K562 (cell line): ENCODE measurements around the gene VPS37B. TPM values are rescaled to one million over a fixed set of nuclear protein-coding genes. Genes with fewer than 3 reads are reported as not detected.

Experiments used
- ATF7 ChIP-seq: fragments of 450-650 bp; IDR thresholded peaks from 2 replicates; pipeline ENCODE4 v1.7.1; 2014; ENCODE audit warnings: mild to moderate bottlenecking, moderate library complexity
- BHLHE40 ChIP-seq: IDR thresholded peaks from 2 replicates; pipeline ENCODE4 v1.6.1; 2011; ENCODE audit warnings: low read length, improper control_type of control experiment
- CBX8 ChIP-seq: fragments of 200-600 bp; sonication (generic); IDR thresholded peaks from 2 replicates; pipeline ENCODE4 v1.6.1; 2012; ENCODE audit warnings: borderline replicate concordance, mixed run types, low read depth, mild to moderate bottlenecking, moderate library complexity, mixed read lengths, low read length, control low read depth, inconsistent platforms; ENCODE audit not compliant: poor library complexity, severe bottlenecking; ENCODE audit errors: extremely low read depth
- E2F6 ChIP-seq, 2 experiments: IDR thresholded peaks; 2 replicates each; pipeline ENCODE4 v1.6.1; 2011; ENCODE audit warnings: borderline replicate concordance in 1 of 2, control low read depth in 1 of 2, low read depth in 1 of 2, low read length in 1 of 2, mild to moderate bottlenecking in 1 of 2, mixed read lengths in 1 of 2, moderate library complexity in 1 of 2; ENCODE audit not compliant: insufficient read depth in 1 of 2, insufficient read length in 1 of 2, poor library complexity in 1 of 2, severe bottlenecking in 1 of 2; ENCODE audit errors: extremely low read depth in 1 of 2
- JUND ChIP-seq, 2 experiments: IDR thresholded peaks; 2 replicates in 1 of 2; 3 replicates in 1 of 2; pipeline ENCODE4 v1.6.1; 2011; ENCODE audit warnings: borderline replicate concordance in 2 of 2, low read depth in 2 of 2, low read length in 2 of 2, improper control_type of control experiment in 1 of 2, missing biosample characterization in 1 of 2, missing genetic modification characterization in 1 of 2, missing genetic modification reagents in 1 of 2
- MNT ChIP-seq, 2 experiments: fragments of 450-650 bp; conservative IDR thresholded peaks; 2 replicates each; pipeline ENCODE4 v1.6.1; 2017; ENCODE audit warnings: mild to moderate bottlenecking in 2 of 2, moderate library complexity in 2 of 2
- MYNN ChIP-seq, 2 experiments: sonication (generic); formaldehyde crosslinking in 1 of 2; IDR thresholded peaks; 2 replicates each; pipeline versions ENCODE4 v1.5.0 to v1.6.1; 2016 to 2020; ENCODE audit warnings: antibody characterized with exemption in 1 of 2, missing genetic modification reagents in 1 of 2
- NCOA4 ChIP-seq: fragments of 450-650 bp; IDR thresholded peaks from 2 replicates; pipeline ENCODE4 v1.6.1; 2018; ENCODE audit warnings: mild to moderate bottlenecking; ENCODE audit not compliant: partially characterized antibody
- NR1H2 ChIP-seq: sonication (generic); formaldehyde crosslinking; IDR thresholded peaks from 2 replicates; pipeline ENCODE4 v1.4.0; 2020; ENCODE audit warnings: mild to moderate bottlenecking, missing genetic modification reagents
- RBM39 ChIP-seq: fragments of 200-400 bp; formaldehyde crosslinking; optimal IDR thresholded peaks from 2 replicates; pipeline ENCODE3; 2018; ENCODE audit warnings: low read depth, low read length
- RNF219 ChIP-seq: fragments of 250-450 bp; sonication (Bioruptor Pico); IDR thresholded peaks from 2 replicates; pipeline ENCODE4 v1.5.0; 2022; ENCODE audit warnings: mild to moderate bottlenecking
- TEAD4 ChIP-seq, 2 experiments: sonication (generic) in 1 of 2; formaldehyde crosslinking in 1 of 2; IDR thresholded peaks; 2 replicates each; pipeline versions ENCODE4 v1.6.1 to v1.8.0; 2012 to 2022; ENCODE audit warnings: borderline replicate concordance in 1 of 2, inconsistent platforms in 1 of 2, low read length in 1 of 2, mild to moderate bottlenecking in 1 of 2, missing genetic modification reagents in 1 of 2
- ZBTB11 ChIP-seq, 3 experiments: fragments of 200-800 bp in 1 of 3; fragments of 250-450 bp in 1 of 3; fragments of 450-650 bp in 1 of 3; sonication (Bioruptor Pico) in 1 of 3; sonication (Bioruptor generic) in 1 of 3; formaldehyde crosslinking in 1 of 3; IDR thresholded peaks; 2 replicates each; pipeline versions ENCODE4 v1.6.1 to v1.8.0; 2016 to 2022; ENCODE audit warnings: mild to moderate bottlenecking in 2 of 3, missing genetic modification characterization in 2 of 3, missing compliant biosample characterization in 1 of 3, moderate library complexity in 1 of 3
- polyA plus RNA-seq, 8 experiments: library from polyadenylated mRNA; depleted of rRNA in 4 of 8; stranded (reverse) in 5 of 8; unstranded in 3 of 8; fragments of >200 nt; fragmentation: Nextera tagmentation in 2 of 8; fragmentation: Illumina TruSeq in 1 of 8; extraction: Ambion mirVana in 2 of 8; extraction: Trizol in 1 of 8; gene quantifications; 2 replicates each; pipeline versions ENCODE4 v1.2.1 to v1.2.3, GENCODE V29; 2011 to 2014; ENCODE audit warnings: inconsistent platforms in 1 of 8, missing spikeins in 1 of 8
- total RNA-seq, 7 experiments: library from RNA; depleted of rRNA in 6 of 7; stranded (reverse); fragments of >200 nt in 6 of 7; fragmentation: Illumina TruSeq in 2 of 7; extraction: Trizol in 2 of 7; gene quantifications; 2 replicates each; pipeline versions ENCODE4 v1.2.1 to v1.2.3, GENCODE V29; 2011 to 2021; ENCODE audit warnings: low replicate concordance in 1 of 7

VPS37B gene
- total and polyA plus RNA-seq, 9 of the 15 experiments (the other 6 are each of a cell fraction or from before 2014, with no cell fraction given), result 0.28 to 37.4 (median 17.9) TPM

- TF ChIP-seq JUND (IDR thresholded peaks at IDR 0.05; ENCODE audit: borderline replicate concordance, low read depth, low read length) (peak; percentile 95), JUND (tag; IDR thresholded peaks at IDR 0.05; ENCODE audit: borderline replicate concordance, low read depth, low read length) (peak; percentile 94), BHLHE40 (peak; percentile 84), RBM39 (no peak), NCOA4 (no peak), RNF219 (no peak), E2F6 (IDR thresholded peaks at IDR 0.05; ENCODE audit: borderline replicate concordance in 1 of 2, extremely low read depth in 1 of 2, insufficient read depth in 1 of 2, insufficient read length in 1 of 2, low read depth in 1 of 2, low read length in 1 of 2, poor library complexity in 1 of 2, severe bottlenecking in 1 of 2) (peak; percentile 67 to 90), NR1H2 (no peak), MYNN (IDR thresholded peaks at IDR 0.05) (no peak; the same call in 1 of the 2 replicates), MYNN (CRISPR knock-in tag; IDR thresholded peaks at IDR 0.05) (no peak), ZBTB11 (CRISPR knock-in tag; IDR thresholded peaks at IDR 0.05) (peak in 2 of 3 experiments; percentile 20 to 85; a peak in 2 of 6 replicates), TEAD4 (IDR thresholded peaks at IDR 0.05; ENCODE audit: low read length) (peak; percentile 62), TEAD4 (CRISPR knock-in tag; IDR thresholded peaks at IDR 0.05; ENCODE audit: borderline replicate concordance) (no peak), ATF7 (peak; percentile 99), CBX8 (no peak), MNT (conservative IDR thresholded peaks at IDR 0.05) (peak; percentile 80 to 89)
These were observed at the start of gene VPS37B (continued) for GRCh38 chr12:122895704-122896636.
